ENCODE data around the gene NBAS.
"Not testable (repeated sequence)": the region's sequence is repeated elsewhere in the genome, so short reads cannot be mapped to it uniquely, and the experiment has no call there.

The NBAS gene

GRCh38 chr2:15520346-15520745, 40.8 kb downstream of the NBAS start:
- no peak for DNase-seq

- DNase-seq = not testable (repeated sequence)
These were observed 42.4 kb downstream of the NBAS start for GRCh38 chr2:15518759-15519158.

DNA sequence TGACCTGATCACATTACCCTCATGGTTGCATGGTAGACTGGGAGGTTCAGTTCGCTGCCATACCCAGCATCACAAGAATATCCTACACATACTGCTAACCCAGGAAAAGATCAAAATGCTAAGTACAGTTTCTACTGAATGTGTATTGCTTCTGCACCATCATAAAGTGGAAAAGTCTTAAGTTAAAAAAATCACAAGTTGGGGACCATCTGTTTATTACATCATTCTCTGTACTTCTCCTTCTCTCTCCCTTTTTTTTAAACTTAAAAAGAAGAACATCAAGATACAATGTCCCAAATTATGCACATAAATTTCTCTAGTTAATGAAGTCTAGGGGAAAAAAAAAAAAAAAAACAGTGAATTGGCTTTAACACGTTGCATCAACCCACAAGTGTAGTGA, 43.3 kb downstream of the NBAS start:
- no peak for DNase-seq

DNA sequence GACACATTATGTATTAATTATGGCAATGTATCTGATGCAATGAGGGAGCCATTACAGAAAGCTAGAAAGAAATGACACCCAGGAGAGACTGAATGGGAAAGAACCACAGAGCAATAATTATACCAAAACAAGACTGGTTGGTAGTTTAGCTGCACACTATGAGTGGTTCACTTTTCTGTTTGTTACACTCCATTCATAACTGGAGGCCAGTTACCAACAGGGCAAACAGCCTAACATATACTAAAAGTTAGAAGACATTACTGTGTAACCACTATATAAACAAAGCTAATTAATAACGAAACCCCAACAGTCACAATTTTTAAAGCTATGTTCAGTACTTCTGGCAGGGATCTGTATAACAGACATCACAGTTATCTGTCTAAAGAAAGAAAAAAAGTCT, 49.4 kb downstream of the NBAS start:
- DNase-seq = no peak

DNA sequence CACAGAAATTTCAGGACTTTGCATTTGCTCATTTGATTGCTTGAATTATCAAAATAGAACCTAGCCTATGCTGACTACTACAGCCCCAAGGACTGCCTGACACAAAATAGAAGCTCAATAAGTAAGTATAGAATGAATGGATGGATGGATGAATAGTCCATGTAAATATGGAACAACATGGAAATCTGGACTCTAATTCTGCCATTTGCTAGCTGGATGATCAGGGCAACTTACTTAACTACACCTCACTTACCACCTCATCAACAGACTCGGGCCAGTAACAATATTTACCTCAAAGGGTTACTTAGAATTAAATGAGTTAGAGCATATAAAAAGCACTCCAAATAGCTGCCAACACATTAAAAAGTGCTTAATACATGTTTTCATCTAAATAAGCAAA, 50.6 kb downstream of the NBAS start:
- DNase-seq = no peak

DNA sequence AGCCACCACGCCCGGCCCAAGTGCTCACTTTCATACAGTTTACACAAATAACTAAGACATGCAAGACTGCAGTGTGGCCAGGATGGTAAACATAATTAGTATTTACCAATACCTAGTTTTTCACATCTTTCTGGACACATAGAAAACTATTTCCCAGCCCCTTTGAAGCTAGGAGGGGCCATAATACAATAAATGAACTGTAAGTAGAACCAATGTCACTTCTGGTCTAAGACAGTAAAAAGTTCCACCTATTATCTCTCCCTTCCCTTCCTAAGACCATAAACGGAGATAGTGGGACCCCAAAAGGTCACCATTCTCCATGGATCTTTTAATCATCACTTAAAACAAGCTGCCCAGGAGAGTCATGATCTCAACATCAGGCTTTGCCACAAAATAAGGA, 51.0 kb downstream of the NBAS start:
- no peak for DNase-seq

GRCh38 chr2:15507697-15508096, 53.4 kb downstream of the NBAS start:
- DNase-seq = no peak

DNA sequence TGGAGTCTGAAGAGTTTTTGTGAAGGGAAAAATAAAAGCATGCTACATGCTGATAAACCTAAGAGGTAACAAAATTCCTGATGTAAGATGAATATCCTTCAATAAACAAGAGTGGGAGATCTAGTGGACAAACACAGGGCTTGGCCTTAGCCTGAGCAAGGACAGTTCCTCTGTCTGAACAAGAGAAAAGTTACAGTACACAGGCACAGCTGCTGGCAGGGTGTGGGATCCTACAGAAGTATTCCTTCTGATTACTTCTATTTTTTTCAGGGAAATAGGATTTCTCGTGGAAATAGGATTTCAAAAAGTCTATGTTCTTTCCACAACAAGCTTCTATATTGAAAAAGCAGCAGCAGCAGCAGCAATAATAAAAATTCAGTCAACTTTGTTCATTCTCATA, 54.1 kb downstream of the NBAS start:
- DNase-seq = no peak

GRCh38 chr2:15506229-15506819, 54.8 kb downstream of the NBAS start:
- DNase-seq = no peak

DNA sequence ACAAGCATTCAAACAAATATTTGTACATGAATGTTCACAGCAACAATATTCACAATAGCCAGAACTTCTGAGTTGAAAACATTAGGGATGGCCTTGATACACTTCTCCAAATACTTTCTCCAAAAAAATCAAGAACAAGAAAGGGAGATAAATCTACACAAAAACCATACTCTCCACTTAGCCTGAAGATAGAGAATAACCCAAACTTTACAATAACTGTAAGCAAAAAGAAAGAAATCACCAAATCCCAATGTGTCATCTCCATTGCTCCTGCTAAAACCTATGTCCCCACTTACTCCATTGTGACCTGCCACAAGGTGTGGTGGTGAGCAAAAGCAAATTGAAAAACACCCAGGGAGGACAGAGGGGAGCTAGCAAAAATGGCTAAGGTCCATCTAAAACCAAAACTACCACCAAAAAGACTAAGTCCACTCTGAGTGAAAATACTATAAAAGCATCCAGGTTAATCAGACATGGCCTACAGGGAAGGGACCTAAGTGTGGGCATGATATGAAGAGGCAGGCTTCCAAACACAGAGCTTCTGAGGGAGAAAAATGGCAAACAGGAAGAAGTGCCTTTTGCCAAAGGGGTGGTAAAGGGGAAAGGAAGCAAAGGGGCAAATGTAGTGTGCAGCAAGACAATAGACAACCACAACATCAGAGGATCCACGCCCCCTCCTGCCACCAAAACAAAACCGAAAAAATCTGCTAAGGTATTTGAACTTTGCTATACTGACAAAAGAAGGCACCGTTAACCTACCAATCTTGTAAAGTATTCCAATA, 56.1 kb downstream of the NBAS start:
- DNase-seq = no peak

- not testable (repeated sequence) for DNase-seq
These were observed 61.9 kb downstream of the NBAS start for GRCh38 chr2:15499251-15499650.

- no peak for DNase-seq
These were observed 62.6 kb downstream of the NBAS start for GRCh38 chr2:15498554-15498953.

DNA sequence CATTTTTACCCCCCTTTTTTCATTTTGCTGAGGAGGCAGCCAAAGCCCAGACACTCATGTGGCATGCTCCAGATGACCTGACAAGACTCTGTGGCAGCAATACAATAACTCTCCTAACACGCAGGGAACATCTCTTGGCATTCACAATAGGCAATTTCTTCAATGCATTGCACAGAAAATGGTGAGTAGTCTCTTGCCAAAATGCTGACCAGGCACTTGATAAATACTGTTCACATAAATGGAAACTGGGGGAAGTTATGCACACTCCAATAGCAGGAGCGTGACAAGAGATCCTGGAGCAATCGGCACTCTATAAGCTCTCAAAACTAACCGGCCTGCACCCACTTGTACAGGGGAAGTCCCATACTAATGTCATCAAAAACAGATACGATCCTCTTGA, 66.3 kb downstream of the NBAS start:
- DNase-seq = no peak

GRCh38 chr2:15492773-15493325, 68.3 kb downstream of the NBAS start:
- no peak for DNase-seq

- no peak for DNase-seq
These were observed 74.4 kb downstream of the NBAS start for GRCh38 chr2:15486770-15487169.

GRCh38 chr2:15485949-15486348, 75.2 kb downstream of the NBAS start:
- no peak for DNase-seq

DNA sequence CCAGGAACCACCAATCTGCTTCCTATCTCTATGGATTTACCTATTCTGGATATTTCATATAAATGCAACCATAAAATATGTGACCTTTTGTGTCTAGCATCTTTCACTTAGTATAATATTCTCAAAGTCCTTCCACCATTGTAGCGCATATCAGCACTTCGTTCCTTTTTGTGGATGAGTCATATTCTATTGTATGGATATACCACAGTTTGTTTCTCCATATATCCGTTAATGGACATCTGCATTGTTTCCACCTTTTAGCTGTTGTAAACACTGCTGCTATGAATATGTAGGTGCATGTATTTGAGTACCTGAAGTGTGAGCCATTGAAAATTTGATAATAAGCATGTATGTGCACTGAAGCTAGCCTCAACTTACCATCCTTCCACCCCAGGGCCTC, 80.1 kb downstream of the NBAS start:
- DNase-seq = no peak

DNA sequence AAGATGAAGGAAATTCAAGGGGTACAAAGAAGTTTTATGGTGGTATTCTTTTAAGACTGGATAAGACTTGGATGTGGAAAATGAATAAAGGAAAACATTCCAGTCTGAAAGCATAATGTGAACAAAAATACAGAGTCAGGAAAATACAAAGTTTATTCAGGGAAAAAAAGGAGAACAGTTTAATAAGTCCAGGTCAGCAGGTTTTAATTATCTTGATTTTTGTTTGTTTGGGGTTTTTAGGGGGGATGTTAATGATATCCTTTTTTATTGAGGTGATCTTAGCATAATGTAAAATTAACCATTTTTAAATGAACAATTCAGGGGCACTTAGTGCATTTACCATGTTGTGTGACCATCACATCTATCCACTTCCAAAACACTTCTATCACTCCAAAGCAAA, 80.6 kb downstream of the NBAS start:
- no peak for DNase-seq

- DNase-seq = no peak
These were observed 88.3 kb downstream of the NBAS start for GRCh38 chr2:15472876-15473275.

- no peak for DNase-seq
These were observed 89.0 kb downstream of the NBAS start for GRCh38 chr2:15472133-15472532.

DNA sequence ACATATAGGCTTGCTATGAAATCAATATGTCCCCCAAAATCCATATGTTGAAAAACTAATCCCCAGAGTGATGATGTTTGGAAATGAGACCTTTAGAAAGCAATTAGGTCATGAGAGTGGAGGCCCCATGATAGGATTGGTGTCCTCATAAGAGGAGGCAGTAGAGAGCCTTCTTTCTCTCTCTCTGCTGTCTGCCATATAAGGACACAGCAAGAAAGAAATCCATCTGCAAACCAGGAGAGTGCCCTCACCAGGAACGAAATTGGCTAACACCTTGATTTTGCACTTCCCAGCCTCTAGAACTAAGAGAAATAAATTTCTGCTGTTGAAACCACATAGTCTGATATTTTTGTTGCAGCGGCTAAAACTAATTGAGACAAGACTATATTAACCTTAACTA, 89.5 kb downstream of the NBAS start:
- DNase-seq = no peak

DNA sequence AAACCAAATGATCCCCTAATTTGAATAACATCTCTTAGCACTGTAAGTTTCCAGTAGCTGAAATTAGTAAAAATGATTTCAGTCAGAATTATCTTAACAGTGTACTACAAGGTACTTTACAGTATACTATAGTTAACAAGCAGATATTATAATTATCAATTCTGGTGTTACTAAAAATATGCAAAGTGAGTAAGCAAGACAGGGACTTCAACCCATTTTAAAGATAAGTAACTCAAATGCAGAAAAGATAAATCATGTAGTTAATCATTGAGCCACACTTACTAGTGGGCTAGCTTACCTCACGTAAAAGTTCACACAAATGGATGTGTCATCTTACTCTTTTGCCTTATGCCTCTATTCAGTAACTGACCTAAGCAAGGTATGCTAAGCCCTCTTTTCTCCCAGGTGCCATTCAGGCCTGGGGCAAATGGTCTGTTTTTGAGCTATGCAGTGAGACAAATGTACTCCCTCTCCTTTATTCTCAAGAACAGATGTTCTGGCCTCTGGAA, 101.0 kb downstream of the NBAS start:
- DNase-seq = no peak

DNA sequence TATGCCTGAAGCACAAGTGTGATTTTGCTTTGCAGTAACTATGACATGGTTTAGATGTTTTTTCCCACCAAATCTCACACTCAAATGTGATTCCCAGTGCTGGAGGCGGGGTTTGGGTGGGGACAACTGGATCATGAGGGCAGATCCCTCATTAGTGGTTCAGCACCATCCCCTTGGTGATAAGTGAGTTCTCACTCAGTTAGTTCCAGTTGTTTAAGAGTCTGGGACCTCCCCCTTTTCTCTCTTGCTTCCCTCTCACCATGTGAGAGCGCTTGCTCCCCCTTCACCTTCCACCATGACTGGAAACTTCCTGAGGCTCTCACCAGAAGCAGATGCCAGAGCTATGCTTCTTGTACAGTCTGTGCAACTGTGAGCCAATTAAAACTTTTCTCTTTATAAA, 102.9 kb downstream of the NBAS start:
- no peak for DNase-seq

GRCh38 chr2:15457868-15458267, 103.3 kb downstream of the NBAS start:
- no peak for DNase-seq

Measured in activated gamma-delta T cell treated with Interleukin-2 at 50 U/mL for 16 hours (primary cell).